NCI-H2196 (cell line): ENCODE measurements around the gene NFYC.

Experiments
- DNase-seq: peaks from one replicate; lab custom pipeline; 2025; ENCODE audit not compliant: unreplicated experiment; lab: John Stamatoyannopoulos, UW

Gene NFYC

GRCh38 chr1:40777224-40777970, 85.9 kb downstream of the NFYC start:
- no peak for DNase-seq

GRCh38 chr1:40780678-40781607, 89.4 kb downstream of the NFYC start:
- DNase-seq, result no peak

GRCh38 chr1:40781608-40781971, 90.1 kb downstream of the NFYC start:
- DNase-seq, result no peak

- DNase-seq, result no peak
Measured at GRCh38 chr1:40782371-40782956, 91.0 kb downstream of the NFYC start.

- peak; percentile 47 for DNase-seq
Measured at GRCh38 chr1:40783001-40783905, 91.7 kb downstream of the NFYC start, which contains the start of gene KCNQ4. TSS of gene KCNQ4 (plus strand) at chr1:40783787. CDS start at chr1:40784094, 307 bp downstream.

GRCh38 chr1:40784141-40784770, 92.8 kb downstream of the NFYC start:
- DNase-seq, result no peak

- no peak for DNase-seq
Measured at GRCh38 chr1:40784771-40785151, 93.3 kb downstream of the NFYC start.

- no peak for DNase-seq
Measured at GRCh38 chr1:40785446-40785845, 93.9 kb downstream of the NFYC start.

GRCh38 chr1:40786171-40786994, 94.9 kb downstream of the NFYC start:
- DNase-seq, result no peak

- DNase-seq, result no peak
Measured at GRCh38 chr1:40786995-40787705, 95.6 kb downstream of the NFYC start.

- no peak for DNase-seq
Measured at GRCh38 chr1:40787737-40788560, 96.4 kb downstream of the NFYC start.

GRCh38 chr1:40788561-40789341, 97.2 kb downstream of the NFYC start:
- no peak for DNase-seq

- DNase-seq, result no peak
Measured at GRCh38 chr1:40789342-40789598, 97.8 kb downstream of the NFYC start.

GRCh38 chr1:40789661-40790430, 98.3 kb downstream of the NFYC start:
- no peak for DNase-seq

GRCh38 chr1:40792036-40792435, 100.5 kb downstream of the NFYC start:
- DNase-seq, result no peak

- no peak for DNase-seq
Measured at GRCh38 chr1:40793617-40794016, 102.1 kb downstream of the NFYC start.

- DNase-seq, result no peak
Measured at GRCh38 chr1:40794048-40794447, 102.5 kb downstream of the NFYC start.
